ENCODE measurements around the gene ZSCAN30.

GRCh38 chr18:35337286-35337685, 47.3 kb upstream of the ZSCAN30 start:
- TF ChIP-seq TAF1 (IDR thresholded peaks at IDR 0.05; ENCODE audit: borderline replicate concordance, insufficient read depth, low read length) (no peak), REST (IDR thresholded peaks at IDR 0.05; ENCODE audit: insufficient read depth in 1 of 2, low read depth in 2 of 2, low read length in 2 of 2) (no peak)

All from PFSK-1 (cell line).